Measurements from ENCODE around the gene SP140L.
A peak's percentile ranks its signal among the peaks of the same experiment; 100 is the strongest.
"Not testable (repeated sequence)": the region's sequence is repeated elsewhere in the genome, so short reads cannot be mapped to it uniquely, and the experiment has no call there.

The SP140L gene

DNA sequence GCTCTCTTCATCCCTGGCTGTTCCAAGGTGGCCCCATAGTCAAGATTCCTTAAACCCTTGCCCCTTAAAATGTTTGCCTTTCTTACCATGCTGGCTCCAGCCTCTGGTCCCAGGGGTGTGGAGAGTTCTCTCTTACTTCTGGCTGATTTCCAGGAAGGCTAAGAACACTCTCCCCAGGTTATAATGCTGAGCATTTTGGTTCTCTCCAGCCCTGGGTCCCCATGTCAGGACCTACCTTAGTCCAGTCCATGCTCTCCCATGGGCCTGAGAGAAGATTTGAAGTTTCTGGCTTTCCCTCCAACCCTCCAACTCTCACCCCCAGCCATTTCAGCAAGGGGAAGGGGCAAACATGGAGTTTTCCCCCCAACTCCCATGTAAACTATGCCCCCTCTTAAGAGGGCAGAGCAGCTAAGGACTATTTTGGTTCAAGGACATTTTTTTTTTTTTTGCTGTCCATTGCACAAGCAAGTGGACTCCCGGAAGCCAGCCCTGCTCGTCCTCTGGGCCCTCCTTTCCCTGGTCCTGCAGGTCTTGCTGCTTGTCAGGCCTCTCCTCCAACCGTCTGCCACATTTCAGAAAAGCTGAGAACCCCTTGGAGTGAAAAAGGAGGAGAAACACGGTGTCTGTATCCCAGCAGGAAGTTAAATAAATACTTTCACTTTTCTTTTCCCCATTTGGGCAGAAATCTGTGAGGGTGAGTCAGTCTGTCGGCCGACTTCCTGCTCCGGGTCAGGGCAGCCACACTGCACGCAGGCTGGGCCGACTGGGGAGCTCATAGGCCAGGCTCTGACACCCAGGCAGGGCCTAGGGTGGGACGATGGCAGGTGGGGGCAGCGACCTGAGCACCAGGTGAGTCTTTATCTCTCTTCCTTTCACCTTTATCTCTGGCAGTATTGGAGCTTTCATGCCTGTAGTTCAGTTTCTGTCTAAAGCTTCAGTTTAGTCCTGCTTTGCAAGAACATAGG, at the start of gene SP140L:
TSS of gene SP140L (plus strand) at position 741 of the 965 bp plus-strand sequence. CDS start at position 818, 77 bp downstream.
- peak; percentile 91 for DNase-seq

DNA sequence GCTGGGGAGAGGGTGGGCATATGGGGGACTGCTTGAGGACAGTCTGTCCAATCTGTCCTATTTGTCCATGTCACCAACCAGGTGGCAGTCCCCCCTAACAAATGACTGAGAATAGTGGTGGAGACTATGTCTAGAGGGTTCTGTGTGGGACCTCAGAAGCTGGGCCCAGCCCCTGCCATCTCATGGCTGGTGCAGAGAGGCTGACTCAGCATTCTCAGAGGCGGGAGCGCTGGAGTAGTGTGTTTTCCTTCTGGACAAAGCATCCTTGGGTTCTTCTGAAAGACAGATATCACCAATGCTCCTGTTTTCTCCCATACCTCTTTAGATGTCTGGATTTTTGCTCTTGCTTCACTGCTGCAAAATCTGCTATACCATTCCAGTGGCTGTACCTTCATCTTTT, 44.1 kb upstream of the SP140L start:
- no peak for DNase-seq

DNA sequence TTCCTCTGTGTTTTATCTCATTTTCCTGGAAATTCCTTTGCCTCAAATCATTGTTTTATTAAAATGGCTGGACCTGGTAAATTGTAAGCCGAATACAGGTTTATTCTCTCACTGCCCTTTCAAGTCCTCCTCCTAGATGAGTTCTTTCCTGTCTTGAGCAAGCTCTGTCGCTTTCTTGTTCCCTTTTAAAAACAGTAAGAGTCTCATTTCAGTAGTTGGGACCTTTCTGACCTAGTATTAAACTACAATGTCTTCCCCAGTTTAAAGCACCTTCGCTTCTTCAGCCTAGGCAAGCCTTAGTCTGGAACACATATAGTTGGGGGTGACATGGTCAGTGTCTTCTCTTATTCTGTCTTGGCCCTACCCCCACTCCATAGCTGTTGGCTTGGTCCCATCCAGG, 40.9 kb upstream of the SP140L start:
- no peak for DNase-seq

DNA sequence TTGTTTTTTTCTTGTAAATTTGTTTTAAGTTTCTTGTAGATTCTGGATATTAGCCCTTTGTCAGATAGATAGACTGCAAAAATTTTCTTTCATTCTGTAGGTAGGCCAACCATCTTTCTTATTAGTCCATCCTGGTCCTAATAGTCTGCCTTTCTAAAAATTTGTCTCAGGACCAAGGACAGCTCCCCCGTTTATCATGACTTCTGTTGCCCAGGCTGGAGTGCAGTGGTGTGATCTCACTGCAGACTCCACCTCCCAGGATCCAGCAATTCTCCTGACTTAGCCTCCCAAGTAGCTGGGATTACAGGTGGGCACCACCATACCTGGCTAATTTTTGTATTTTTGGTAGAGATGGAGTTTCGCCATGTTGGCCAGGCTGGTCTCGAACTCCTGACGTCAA, 37.7 kb upstream of the SP140L start:
- peak; percentile 11 for DNase-seq

DNA sequence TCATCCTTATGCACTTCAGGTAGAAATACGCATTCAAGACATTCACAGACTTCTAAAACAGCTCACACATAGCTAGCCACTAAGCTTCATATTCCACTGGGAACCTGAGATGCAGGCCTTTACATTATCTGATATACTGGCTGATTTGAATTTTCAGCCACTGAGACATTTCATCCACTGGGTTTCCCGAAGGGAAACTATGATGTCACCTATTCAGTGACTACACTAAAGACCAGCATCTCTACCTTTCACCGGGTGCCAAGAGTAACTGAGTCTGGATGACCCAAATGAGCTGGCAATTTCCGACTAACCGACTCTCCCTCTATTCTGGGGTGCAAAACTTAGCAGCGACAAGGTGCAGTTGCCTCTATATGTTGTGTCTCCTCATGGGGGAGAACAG, 31.8 kb upstream of the SP140L start:
- no peak for DNase-seq

DNA sequence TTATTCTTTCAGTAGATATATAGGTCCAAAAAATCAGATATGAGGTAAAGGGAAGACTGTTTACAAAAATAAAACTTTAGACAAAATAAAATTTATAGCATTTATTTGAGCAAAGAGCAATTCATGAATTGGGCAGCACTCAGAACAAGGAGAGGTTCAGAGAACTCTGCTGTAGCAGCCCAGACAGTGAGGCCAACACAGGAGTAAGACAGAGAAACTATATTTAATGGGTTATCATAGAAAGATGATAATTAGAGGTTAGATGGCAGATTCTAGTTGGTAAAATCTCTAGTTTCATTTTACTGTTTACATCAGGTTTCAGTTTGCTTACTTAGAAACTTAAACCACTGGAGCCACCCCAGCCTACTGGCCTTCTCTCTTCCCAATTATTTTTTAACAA, 30.1 kb upstream of the SP140L start:
- no peak for DNase-seq

DNA sequence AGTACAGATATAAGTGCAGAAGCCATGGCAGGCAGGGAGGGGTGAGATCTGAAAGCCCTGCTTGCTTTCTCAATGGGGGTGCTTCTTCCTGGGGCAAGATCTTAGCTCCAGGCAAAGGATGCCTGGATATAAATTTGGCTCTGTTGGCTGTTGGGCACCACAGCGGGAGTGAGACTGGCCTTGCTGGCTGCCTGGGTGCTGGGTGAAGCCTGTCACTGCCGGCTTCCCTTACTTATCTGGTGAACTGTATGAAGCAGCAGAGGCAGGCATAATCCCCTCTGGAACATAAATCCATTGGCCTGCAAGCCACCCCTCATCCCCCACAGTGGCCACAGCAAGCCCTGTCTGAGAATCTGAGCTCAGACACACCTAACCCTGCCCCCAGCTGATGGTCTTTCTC, 27.4 kb upstream of the SP140L start:
- no peak for DNase-seq

DNA sequence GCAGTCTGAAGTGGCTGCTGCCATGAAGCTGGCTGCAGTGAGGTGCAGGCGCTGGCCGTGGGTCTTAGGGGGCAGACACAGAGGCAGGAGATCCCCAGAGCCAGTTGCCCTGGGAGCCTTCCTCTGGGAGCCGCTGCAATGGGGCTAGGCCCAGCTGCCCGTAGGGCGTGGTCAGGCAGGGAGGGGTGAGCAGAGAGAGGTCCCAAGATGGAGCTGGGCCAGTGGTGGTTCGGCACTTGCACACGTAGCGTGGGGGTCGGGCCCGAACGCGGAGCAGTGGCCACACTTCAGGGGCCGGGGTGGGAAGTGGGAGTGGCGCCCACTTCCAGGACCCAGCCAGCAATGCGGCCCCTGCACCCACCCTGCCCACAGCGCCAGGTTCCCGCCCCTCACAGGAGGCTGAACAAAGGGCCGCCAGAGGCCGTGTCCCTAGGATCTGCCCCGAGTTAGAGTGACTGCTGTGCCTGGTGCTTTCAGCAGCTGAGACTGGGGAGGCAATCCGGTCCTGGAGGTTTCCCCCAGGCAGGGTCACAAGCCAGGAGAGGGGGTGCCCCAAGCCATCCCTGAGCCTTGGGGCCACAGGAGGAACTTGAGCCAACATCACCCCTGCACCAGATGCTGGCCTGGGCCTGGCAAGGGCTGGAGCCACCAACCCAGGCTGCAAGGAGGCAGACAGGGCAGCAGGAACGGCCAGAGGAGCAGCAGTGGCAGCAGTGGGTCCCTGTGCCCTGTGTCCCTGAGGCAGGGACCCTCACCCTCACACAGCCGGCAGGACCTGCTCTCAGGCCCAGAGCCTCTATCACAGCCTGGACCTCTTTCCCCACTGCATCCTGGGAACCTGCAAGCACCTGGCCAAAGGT, 21.3 kb upstream of the SP140L start:
- no peak for DNase-seq

DNA sequence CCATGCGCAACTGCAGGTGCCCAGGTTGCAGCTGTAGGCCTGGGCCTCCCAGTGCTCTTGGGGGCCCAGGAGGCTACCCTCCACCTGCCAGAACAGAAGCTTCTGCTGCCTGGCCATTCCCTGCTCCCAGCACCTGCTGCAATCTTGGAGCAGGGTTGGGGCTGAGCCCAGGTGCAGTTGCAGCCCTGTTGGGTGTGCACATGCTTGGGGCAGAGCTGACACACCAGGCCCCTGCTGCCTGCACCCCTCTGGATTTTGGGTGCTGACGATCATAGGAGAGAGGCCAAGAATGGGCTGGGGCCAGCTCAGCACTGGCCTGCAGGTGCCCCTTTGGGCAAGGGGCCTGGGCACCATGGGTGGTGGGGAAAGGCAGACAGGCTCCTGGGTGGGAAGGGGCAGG, 20.5 kb upstream of the SP140L start:
- no peak for DNase-seq

DNA sequence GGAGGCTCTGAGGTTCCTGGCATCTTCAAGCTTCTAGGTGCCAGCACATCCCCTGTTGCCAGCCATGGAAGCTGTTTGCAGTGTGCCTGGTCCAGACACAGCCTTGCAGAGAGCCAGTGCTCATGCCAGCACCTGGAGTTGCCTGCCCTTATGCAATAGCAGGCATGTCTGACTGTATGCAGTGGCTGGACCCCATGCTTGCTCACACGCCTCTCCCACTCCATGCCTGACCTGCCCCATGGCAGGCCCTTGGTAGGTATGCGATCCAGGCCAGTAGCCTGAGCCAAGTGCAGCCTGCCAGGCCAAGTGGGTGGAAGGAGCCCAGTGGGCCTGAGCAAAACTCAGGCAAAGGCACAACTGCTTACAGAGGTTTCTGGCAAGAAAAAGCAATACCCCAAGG, 19.5 kb upstream of the SP140L start:
- DNase-seq, result no peak

DNA sequence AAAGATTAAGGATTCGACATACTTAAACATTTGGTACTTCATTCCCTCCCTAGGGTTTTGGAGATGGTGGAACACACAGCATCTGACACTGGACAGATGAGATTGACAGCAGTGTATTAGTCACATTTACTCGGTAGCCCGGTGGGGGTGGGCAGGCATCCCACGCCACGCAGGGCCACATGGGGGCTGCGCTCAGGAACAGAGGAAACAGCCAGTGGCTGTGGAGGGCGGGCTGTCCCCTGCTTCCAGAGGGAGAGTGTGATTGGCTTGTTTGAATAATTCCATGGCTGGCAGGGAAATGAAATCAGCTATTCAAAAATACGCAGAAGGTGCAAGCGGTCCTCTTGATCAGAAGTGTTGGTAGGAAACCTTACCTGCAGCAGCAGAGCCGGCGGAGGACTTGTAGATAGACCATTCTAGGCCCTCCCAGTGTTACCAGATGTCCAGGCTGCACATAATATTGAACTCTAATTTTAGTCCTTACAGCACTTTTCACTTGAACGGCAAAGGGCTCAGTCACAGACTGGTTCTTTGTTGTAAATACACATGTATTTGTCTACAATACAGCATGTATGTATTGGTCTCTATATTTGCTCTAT, 18.5 kb upstream of the SP140L start:
- no peak for DNase-seq

DNA sequence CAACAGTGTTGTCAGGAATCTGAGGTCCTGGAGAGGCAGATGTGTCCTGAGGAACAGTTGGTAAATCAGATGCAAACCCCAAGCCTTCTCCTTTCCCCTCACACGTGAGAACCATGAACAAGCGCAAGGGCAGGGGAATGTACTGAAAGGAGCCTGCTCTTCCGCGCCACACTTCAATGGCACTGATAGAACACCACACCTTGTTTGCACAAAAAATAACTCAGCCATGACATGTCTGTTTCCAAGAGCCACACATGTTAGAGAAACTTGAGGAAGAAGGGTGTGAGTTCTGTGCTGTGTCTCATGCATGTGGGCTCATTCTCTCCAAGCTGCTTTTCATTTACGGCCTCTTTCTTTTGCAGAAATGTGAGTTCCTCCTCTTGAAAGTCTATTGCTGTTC, 16.2 kb upstream of the SP140L start:
- not testable (repeated sequence) for DNase-seq

DNA sequence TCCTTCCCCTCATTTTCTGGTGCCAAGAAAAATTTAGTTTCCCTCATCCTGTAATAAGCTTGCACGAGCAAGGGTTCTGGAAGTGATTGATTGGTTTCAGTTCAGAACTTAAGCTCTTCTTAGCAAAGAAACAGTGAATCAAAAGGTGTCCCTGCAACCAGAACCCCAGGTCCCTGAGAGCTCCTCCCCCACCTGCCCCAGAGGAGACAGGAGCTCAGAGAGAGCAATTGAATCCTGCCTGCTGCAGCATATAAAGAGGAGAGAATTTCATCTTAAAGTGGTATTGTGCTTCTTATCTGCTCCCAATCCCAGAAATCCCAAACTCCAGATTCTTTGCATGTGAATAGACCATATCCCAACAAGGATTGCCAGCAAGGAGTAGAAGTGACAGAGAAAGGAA, 15.4 kb upstream of the SP140L start:
- DNase-seq, result not testable (repeated sequence)

DNA sequence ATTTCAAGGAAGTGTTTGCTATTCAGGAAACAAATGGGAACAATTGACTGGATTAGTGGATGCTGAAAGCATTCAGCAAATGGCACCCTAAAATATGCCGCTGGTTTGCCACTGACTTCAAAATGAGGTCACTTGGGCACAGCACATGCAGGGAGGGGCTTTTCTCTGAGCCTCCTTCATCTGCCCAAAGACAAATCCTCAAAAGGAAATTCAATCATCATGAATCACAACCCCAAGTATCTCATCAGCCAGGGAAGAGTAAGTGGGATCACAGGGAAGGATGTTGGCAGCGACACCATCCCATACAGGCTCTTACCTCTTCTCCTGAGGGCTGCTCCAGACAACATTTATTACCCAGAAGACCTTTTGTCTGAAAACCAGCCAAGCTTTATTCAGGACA, 14.4 kb upstream of the SP140L start:
- no peak for DNase-seq

DNA sequence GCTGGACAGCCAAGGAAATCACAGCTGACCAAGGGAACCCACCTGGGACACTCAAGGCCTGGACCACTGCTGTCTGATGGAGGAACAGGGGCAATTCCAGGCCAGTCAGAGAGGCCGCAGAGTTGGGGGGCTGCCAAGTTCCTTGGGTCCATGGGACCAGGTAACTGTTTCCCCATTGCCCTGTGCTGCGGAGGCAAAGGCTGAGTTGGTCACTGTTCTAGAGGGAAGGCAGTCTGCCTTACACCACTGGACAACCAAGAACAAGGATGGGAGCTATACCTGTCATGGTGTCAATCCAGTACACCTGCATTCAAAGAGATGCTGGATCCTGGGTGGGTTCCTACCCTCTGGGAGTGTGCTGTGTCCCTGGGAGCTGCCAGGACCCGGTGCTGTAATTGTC, 9.6 kb upstream of the SP140L start:
- no peak for DNase-seq

DNA sequence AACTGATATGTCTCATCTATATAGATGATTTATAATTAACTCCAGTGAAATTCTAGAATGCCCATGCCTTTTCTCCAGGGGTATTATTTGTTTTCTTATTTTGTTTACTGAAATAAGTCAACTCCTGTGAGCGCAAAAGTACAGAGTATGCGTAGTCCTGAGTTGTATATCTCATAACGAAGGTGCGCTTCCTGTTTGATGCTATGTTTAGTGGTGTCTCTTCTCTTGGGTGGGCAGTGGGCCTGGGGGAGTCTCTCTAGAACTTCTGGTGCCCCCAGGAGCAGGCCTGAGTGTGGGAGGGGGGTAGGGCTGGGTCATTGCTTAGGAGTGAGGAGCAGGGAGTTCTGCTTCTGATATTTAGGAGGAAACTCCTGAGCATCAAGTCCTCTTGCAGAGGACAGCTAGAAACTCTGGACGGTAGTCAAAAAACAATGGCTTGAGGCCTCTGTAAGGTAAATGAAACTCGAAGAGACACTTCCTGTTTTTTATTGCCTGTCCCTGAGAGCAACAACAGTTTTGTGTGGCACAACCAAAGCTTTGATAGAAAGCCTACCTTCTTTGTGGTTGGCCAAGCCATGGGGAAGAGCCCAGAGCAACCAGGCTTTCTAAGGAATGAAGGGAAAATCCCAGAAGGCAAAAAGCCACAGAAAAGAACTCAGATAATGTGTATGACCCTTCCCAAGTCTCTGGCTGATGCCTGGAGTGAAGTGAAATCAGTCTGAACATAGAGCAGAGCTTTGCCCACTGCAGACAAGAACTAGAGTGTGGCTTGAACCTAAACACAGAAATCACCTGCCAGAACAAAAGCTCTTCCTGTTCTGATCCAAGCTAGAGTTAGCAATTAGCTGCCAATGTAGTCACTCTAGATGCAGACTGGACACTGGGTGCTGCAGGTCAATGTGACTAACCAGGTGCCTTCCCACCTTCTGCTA, 8.5 kb upstream of the SP140L start:
- no peak for DNase-seq

DNA sequence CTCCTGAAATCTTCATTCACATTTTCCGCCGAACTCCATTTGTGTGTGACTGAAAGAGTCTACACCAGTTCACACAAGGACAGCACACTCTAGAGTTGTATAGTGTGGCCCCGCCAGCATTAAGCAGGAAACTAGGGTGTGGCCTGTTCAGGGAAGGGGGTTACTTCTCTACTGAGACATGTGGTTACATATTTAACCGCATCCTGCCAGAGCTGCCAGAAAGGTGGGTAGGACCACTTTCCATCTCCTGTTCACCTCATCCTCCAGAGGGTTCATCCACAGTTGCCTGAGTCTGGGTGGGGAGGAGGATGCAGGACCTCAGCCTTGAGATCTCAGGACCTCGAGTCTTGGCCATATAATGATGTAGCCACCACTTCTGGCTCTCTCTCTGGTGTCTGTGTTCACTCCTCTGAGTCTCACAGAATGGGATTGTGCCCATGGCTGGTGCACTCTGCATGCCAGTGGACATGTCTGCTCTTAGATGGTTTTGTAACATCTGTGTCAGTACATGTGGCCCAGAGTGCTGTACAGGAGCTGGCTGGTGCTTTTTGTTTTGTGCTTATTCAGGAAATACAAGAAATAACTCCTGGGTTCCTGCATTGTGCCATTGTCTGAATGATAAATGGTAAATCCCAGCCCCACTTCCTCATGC, 7.7 kb upstream of the SP140L start:
- DNase-seq, result no peak

DNA sequence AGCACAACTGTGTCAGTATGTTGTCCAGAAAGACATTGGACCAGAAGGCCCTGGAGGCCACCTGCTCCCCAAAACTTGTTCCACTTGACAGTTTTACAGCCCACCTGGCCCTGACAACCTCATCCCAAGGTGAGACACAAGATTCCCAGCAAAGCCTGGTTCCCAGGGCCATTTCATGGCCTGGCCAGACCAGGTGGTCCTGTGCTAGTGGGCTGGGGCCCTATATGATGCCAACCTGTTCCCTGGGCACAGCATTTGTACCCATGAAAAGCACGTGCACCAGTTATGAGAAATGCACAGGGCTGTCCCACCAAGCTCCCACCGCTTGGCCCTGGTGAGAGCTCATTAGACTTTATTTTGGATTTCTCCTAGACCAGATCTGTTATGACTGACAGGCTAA, 6.0 kb upstream of the SP140L start:
- no peak for DNase-seq

DNA sequence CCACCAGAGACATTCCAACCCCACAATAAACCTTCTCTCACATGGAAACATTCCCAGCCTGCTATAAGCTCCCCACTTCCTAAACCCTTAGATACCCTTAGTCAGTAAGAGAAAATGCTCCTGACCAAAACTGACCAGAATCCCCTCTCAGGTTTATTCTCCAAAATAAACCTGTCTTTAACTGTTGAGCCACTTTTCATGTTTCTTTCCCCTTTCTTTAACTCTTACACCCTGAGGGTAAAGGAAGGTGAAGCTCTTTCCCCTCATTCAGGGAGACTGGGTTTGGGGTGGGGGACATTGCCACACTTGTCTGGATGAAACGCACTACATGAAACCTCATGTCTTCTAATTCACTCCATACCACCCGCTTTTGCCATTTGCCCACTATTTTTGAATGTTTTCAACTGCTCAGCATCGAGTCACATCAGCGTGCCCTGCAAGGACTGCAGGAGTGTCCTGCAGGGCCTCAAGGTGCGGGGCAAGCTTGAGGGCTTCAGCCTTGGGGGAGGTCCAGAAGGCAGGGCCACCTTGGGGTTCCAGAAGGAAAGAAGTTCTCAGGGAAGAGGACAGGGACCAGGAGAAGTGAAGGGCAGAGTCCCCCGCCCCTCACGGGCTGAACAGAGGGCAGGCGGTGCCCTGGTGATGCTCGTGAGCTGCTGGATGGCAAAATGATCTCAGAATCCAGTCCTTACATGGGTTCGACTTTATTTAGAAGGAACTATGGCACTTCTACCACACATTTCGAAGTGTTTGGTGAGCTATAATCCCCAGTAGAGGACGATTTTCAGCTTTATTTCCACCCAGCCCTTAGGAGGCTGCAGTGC, 4.2 kb upstream of the SP140L start:
- no peak for DNase-seq

DNA sequence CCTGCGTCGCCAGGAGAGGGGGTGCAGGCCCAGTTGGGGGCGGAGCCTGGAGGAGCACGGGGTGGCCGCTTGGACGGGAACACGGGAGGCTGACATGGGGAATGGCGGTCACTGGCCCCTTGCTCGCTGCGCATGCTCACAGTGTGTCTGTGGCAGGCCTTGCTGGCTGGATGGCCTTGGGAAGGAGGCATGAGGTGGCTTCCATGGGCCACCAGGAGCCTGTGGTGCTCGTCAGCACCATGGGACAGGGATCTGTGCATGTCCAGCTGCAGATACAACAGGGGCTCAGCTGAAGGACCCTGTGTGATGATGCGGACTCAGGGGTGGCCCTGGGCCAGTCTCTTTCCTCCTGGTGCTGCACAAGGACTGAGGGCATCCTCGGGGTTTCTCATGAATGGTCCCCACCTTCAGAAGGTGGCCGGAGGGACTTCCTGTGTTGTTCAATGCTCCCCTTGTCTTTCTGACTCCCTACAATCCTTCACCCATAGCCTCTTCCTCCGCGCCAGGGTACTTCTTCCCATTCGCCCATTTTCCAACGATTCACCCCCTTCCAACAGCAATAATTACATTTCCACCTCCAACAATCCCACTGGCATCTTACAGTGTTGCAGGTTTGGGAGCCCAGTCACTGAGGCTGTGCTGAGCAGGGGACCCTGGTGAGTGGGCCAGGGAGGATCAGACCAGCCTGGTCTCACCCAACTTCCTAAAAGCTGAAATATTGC, 3.4 kb upstream of the SP140L start:
- DNase-seq, result no peak

All from suppressor macrophage treated with lipopolysaccharide for 4 hours (primary cell).